HepG2 (cell line): ENCODE results near the gene CCDC195.

ENCODE experiments used
- ELF4 ChIP-seq: sonication (generic); formaldehyde crosslinking; IDR thresholded peaks from 2 replicates; pipeline ENCODE4 v1.5.0; 2020; ENCODE audit warnings: missing genetic modification reagents, mild to moderate bottlenecking, moderate library complexity, borderline replicate concordance
- UBTF ChIP-seq: sonication (generic); formaldehyde crosslinking; IDR thresholded peaks from 2 replicates; pipeline ENCODE4 v1.4.0; 2020; ENCODE audit warnings: mild to moderate bottlenecking, missing genetic modification reagents

- TF ChIP-seq UBTF (CRISPR knock-in tag) (no peak), ELF4 (no peak)
These were observed 48.5 kb upstream of the CCDC195 start for GRCh38 chr2:224764565-224765236.
